Heart left ventricle (tissue), 16 donors: ENCODE data around the gene ZCWPW1. TPM values are rescaled to one million over a fixed set of nuclear protein-coding genes. Genes with fewer than 3 reads are reported as not detected.

Source experiments
- ATAC-seq, 4 donors: fragments of 200-7000 bp; cut with Tn5 transposase; one replicate each; pipeline ENCODE4 v1.9.1; 2020 to 2022; ENCODE audit warnings: moderate library complexity in 4 of 4, mild to moderate bottlenecking in 3 of 4, moderate number of reproducible peaks in 1 of 4
- DNase-seq, 5 donors: peaks; one replicate each; pipeline ENCODE4 v3.0.0-alpha.2; 2020
- H3K27ac ChIP-seq, 12 donors: fragments of 200-600 bp; sonication (generic) in 4 of 12; one replicate each; pipeline versions ENCODE4 v1.5.0 to v1.8.0; 2016 to 2022; ENCODE audit warnings: mild to moderate bottlenecking in 2 of 12
- H3K27me3 ChIP-seq, 9 donors: fragments of 200-600 bp; sonication (generic) in 2 of 9; one replicate each; pipeline versions ENCODE4 v1.5.1 to v1.8.0; 2016 to 2022; ENCODE audit warnings: mild to moderate bottlenecking in 3 of 9
- H3K36me3 ChIP-seq, 9 donors: fragments of 200-600 bp; sonication (generic) in 2 of 9; one replicate each; pipeline versions ENCODE4 v1.5.0 to v1.8.0; 2018 to 2022; ENCODE audit warnings: mild to moderate bottlenecking in 2 of 9
- H3K4me1 ChIP-seq, 12 donors: fragments of 200-600 bp; sonication (generic) in 4 of 12; one replicate each; pipeline versions ENCODE4 v1.5.0 to v1.8.0; 2016 to 2022; ENCODE audit warnings: mild to moderate bottlenecking in 3 of 12
- H3K4me3 ChIP-seq, 12 donors: fragments of 200-600 bp; sonication (generic) in 4 of 12; one replicate each; pipeline versions ENCODE4 v1.5.0 to v1.8.0; 2017 to 2022; ENCODE audit warnings: mild to moderate bottlenecking in 9 of 12, moderate library complexity in 4 of 12
- H3K9me3 ChIP-seq, 12 donors: fragments of 200-600 bp; sonication (generic) in 4 of 12; one replicate each; pipeline versions ENCODE4 v1.5.0 to v1.8.0; 2016 to 2022; ENCODE audit warnings: mild to moderate bottlenecking in 1 of 12
- POLR2A ChIP-seq, 2 donors: fragments of 450-650 bp; IDR thresholded peaks; one replicate each; pipeline ENCODE4 v1.6.1; 2017; ENCODE audit warnings: antibody characterized with exemption in 2 of 2, mild to moderate bottlenecking in 2 of 2, moderate library complexity in 2 of 2
- WGBS, 4 donors: extraction: QIAGEN DNeasy Blood & Tissue Kit in 2 of 4; methylation state at CpG; one replicate each; pipeline versions ENCODE4 v1.1.5 to v1.1.7; 2013 to 2018; 5-methylcytosine and 5-hydroxymethylcytosine counted together
- intact Hi-C, 10 donors: fragments of 100-400 bp; cut with DNase I; formaldehyde crosslinking; loops; one replicate each; pipeline versions ENCODE4 v1.11.1 to v1.14.2; 2022
- polyA plus RNA-seq, 2 donors: library from polyadenylated mRNA; stranded (reverse); fragments of 200-250 nt; gene quantifications; one replicate each; pipeline ENCODE4 v1.2.3, GENCODE V29; 2013
- total RNA-seq, 9 donors: library from RNA; depleted of rRNA in 2 of 9; stranded (reverse); fragments of >200 nt in 2 of 9; fragmentation: NEBNext Ultra II Directional in 3 of 9; extraction: Animal tissue kit (Norgen Biotek cat#: 25700) in 3 of 9; gene quantifications; one replicate each; pipeline versions ENCODE4 v1.1.0 to v1.2.4, GENCODE V29; 2016 to 2023
- TF ChIP-seq, protein P1 (sequence below), 12 donors: fragments of 200-600 bp; sonication (generic) in 4 of 12; IDR thresholded peaks; one replicate each; pipeline versions ENCODE4 v1.5.0 to v1.8.0; 2018 to 2022; ENCODE audit warnings: antibody characterized with exemption in 12 of 12, mild to moderate bottlenecking in 5 of 12
- donor health status: ischemic (EF 13 %, LVEDD 7.1; RV severe dilation, severe dysfunction).
- donor health status: healthy with polysubstance abuse.
- donor health status: DM: no; HTN: yes; CAD: no.
- donor health status: DM: no; HTN: no; CAD: no.
- donor health status: ischemic (EF 25% LVEDD 6.9; RV normal size, moderate dysfunction).
- donor health status: ischemic (EF 25% LVEDD 5.7; RV mildly dilated, moderate dysfunction).
- donor health status: healthy.
- donor health status: DM: yes; HTN: yes; CAD: no.
- donor health status: ischemic (EF 35%, LVEDD 5.7; RV mildly dilated, moderate dysfunction).
- donor health status: nonischemic (EF 11% LVEDD 7.7; RV severe dilation, severe dysfunction).
- donor health status: DM: yes; HTN: yes; CAD: no.
- donor health status: PGD.
- donor health status: ischemic (EF 29% LVEDD 5.4; RV normal size, mild dysfunction).
- donor health status: nonischemic (EF 23%, LVEDD 6.1; RV moderate dilation, normal function).

ZCWPW1 gene
- total and polyA plus RNA-seq, 11 donors = 2.8 to 6.4 (median 4.0) TPM

DNA sequence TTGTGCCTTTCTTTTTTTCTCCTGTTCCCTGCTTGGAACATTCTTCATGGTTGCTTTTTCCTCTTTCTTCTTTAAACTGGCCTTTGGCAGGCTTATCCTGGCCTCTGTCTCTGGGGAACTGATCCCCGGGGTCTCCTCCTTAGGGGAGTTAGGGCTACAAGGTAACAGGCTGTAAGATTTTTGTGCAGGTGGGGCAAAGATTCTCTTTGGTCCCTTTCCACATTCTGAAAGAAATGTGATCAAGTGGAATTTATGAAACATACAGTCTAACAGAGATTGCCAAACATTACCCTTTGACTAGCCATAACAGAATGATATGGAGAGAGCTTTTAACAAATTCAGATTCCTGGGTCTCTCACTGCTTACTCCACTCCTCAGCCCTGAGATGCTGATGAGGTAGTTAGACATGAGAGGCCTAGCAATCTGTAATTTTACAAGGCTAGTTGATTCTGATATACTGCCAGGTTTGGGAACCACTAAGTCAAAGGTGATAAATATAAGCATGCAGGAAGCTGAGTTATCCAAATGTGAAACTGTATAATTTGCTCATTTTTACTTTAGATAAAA is 8.8 kb downstream of the ZCWPW1 start:
- no peak overlapping the region for H3K4me3 ChIP-seq
- no peaks in the 10 kb centered on the region for H3K9me3 ChIP-seq
- ATAC-seq (no peak), DNase-seq (no peak)
- H3K27ac ChIP-seq = no peak overlapping the region
- H3K27me3 ChIP-seq = no peaks in the 10 kb centered on the region
- no peak for TF ChIP-seq POLR2A (IDR thresholded peaks at IDR 0.05)
- TF ChIP-seq, protein P1, sequence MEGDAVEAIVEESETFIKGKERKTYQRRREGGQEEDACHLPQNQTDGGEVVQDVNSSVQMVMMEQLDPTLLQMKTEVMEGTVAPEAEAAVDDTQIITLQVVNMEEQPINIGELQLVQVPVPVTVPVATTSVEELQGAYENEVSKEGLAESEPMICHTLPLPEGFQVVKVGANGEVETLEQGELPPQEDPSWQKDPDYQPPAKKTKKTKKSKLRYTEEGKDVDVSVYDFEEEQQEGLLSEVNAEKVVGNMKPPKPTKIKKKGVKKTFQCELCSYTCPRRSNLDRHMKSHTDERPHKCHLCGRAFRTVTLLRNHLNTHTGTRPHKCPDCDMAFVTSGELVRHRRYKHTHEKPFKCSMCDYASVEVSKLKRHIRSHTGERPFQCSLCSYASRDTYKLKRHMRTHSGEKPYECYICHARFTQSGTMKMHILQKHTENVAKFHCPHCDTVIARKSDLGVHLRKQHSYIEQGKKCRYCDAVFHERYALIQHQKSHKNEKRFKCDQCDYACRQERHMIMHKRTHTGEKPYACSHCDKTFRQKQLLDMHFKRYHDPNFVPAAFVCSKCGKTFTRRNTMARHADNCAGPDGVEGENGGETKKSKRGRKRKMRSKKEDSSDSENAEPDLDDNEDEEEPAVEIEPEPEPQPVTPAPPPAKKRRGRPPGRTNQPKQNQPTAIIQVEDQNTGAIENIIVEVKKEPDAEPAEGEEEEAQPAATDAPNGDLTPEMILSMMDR (IDR thresholded peaks at IDR 0.05) = no peak
- intact Hi-C loops = loop anchor here in 1 of 10 donors (10.0 kb wide), 1 partner anchor 65 kb away; the partner anchor contains the start of gene PILRB
- no peaks in the 10 kb centered on the region for H3K4me1 ChIP-seq
- 55 to 68% (median 63%) methylated on average over 1 of the region's 1 CpG for WGBS, 4 donors
- peaks cover 0 to 7% (median 0%) of the 10 kb centered on the region in 9 donors for H3K36me3 ChIP-seq

DNA sequence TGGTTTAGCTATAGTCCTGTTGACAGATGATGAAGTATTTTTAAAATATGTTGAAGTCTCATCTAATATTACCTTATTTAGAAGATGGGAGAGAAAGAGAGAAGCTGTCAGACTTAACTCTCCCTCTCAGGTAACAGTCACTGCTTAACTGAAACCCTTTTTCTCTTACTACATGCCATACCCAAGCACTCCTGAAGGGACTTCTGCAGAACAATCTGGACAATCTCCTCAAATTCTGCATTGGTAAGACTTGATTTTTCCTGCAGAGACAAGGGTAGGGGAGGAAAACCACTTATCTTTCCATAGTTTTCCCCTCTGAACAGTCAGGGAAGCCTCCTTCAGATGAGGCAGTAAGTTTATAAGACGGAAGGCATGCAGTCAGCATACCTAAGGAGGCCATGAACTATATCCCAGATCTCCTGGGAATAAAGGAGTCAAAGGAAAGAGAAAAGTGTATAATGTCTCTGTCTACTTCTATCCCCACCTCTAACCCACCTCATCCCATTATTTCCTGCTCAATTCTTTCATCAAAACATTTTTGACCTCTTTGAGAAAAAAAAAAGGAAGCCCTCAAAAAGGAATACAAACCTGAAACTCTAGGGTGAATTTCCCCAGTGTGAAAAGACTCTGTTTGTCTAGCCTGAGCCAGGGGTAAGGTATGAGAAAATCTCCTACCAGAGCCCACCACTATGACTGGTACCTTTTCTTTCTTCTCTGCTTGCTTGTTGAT is 9.4 kb downstream of the ZCWPW1 start:
- no peaks in the 10 kb centered on the region for H3K27me3 ChIP-seq
- no peak overlapping the region for H3K4me3 ChIP-seq
- 81 to 96% (median 89%) methylated on average over 1 of the region's 1 CpG for WGBS, 4 donors
- TF ChIP-seq, protein P1 (IDR thresholded peaks at IDR 0.05) = no peak
- TF ChIP-seq POLR2A (IDR thresholded peaks at IDR 0.05) = no peak
- ATAC-seq (no peak), DNase-seq (no peak)
- intact Hi-C loops = loop anchor here in 1 of 10 donors (10.0 kb wide), 1 partner anchor 64 kb away; the partner anchor contains the start of gene PILRB
- H3K36me3 ChIP-seq = peaks cover 0 to 7% (median 0%) of the 10 kb centered on the region in 9 donors
- H3K4me1 ChIP-seq = no peaks in the 10 kb centered on the region
- H3K9me3 ChIP-seq = no peaks in the 10 kb centered on the region
- no peak overlapping the region for H3K27ac ChIP-seq

DNA sequence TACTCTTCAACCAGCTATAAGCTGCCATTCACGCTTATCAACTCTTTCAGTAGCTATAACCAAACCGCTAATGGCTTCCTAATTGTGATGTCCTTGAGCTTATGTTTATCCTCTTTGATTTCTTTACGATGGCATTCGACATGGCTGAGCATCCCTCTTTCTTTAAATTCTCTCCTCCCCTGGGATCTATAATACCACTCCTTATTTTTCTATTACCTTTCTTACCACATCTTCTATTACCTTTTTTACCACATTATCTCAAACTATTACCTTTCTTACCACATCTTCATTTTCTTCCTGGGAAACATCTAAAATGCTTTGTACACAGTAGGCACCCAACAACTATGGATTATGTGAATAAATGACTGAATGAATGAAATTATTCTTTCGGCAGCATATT is 13.1 kb downstream of the ZCWPW1 start:
- H3K9me3 ChIP-seq = no peaks in the 10 kb centered on the region
- ATAC-seq (no peak), DNase-seq (no peak)
- H3K36me3 ChIP-seq = peaks cover 0 to 3% (median 0%) of the 10 kb centered on the region in 9 donors
- H3K4me3 ChIP-seq = no peak overlapping the region
- H3K4me1 ChIP-seq = peaks cover 0 to 8% (median 0%) of the 10 kb centered on the region in 12 donors
- intact Hi-C loops = loop anchor here in 1 of 10 donors (10.0 kb wide), 1 partner anchor 61 kb away; the partner anchor contains the start of gene PILRB
- no peak overlapping the region for H3K27ac ChIP-seq
- H3K27me3 ChIP-seq = no peaks in the 10 kb centered on the region
- TF ChIP-seq, protein P1 (IDR thresholded peaks at IDR 0.05) = no peak
- no peak for TF ChIP-seq POLR2A (IDR thresholded peaks at IDR 0.05)
- WGBS, 4 donors = 91 to 95% (median 95%) methylated on average over 5 of the region's 5 CpGs

DNA sequence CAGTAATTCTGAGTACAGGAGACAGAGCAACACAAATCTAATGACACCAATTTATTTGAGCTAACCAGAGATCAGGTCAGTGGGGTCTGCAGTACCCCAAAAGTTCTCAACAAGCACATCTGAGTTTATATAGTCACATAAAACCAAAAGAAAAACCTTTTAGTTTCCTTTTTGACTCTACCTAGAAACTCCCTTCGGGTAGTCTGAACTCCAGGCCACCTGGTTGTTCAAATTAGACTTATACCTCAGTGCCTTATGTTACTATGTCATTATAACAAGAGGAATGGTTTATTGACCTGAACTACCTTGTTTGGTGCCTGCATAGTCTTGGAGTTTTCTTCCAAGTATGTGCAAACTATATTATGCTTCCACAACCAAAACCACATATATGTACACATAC is 14.6 kb downstream of the ZCWPW1 start:
- 89 to 100% (median 98%) methylated on average over 1 of the region's 1 CpG for WGBS, 4 donors
- intact Hi-C loops = loop anchor here in 1 of 10 donors (10.0 kb wide), 1 partner anchor 59 kb away; the partner anchor contains the start of gene PILRB

More for the DNA sequence above, 14.6 kb downstream of the ZCWPW1 start:
- DNase-seq (no peak), ATAC-seq (no peak)
- H3K9me3 ChIP-seq = no peaks in the 10 kb centered on the region
- H3K27me3 ChIP-seq = no peaks in the 10 kb centered on the region
- peaks cover 0 to 1% (median 0%) of the 10 kb centered on the region in 9 donors for H3K36me3 ChIP-seq
- H3K4me1 ChIP-seq = peaks cover 0 to 8% (median 0%) of the 10 kb centered on the region in 12 donors
- no peak for TF ChIP-seq POLR2A (IDR thresholded peaks at IDR 0.05)
- TF ChIP-seq, protein P1 (IDR thresholded peaks at IDR 0.05) = no peak
- H3K27ac ChIP-seq = no peak overlapping the region
- no peak overlapping the region for H3K4me3 ChIP-seq
